ENCODE data around the gene SHISA5. TPM values are rescaled to one million over a fixed set of nuclear protein-coding genes. Genes with fewer than 3 reads are reported as not detected.

The SHISA5 gene
- total and polyA plus RNA-seq, 2 donors (not counting 1 experiment from before 2014, with no cell fraction given): 147 to 183 TPM

DNA sequence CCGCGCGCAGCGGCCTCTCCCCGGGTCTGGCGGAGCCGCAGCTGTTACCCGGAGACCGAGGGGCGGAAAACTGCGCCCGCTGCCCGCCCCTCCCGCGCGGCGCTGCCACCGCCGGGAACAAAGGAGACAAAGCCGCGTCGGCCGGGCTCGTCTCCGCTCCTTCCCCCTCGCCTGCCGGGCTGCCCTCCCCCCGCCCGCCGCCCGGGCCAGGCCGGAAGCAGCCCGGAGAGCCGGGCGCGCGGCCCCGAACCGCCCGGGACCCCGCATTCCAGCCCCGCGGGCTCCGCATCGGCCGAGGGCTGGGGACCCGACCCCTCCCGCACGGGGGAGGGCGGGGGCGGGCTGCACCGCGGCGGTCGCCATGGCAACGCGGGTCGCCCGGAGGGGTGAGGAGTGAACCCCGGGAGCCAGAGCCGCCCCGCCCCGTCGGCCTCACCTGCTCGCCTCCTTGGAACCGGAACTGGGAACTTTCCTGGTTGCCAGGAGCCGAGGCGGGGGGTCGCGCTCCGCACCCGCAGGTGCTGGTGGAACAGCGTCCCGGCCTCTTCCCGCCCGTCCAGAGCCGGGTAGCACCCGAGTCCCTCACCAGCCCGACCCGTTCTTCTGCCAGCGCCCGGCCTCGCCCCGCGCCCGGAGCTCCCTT, 74.5 kb downstream of the SHISA5 start:
- Mint-ChIP-seq H3K4me1 (peaks cover 12% of the 10 kb centered on the region), H3K27me3 (peaks cover 16% of the 10 kb centered on the region), H3K27ac (no peak overlapping the region), H3K4me3 (peak overlapping the region; percentile 83), H3K9me3 (ENCODE audit: insufficient read depth) (no peaks in the 10 kb centered on the region)
- intact Hi-C loops (cut with micrococcal nuclease): no loop called here
- TF ChIP-seq, protein P1, sequence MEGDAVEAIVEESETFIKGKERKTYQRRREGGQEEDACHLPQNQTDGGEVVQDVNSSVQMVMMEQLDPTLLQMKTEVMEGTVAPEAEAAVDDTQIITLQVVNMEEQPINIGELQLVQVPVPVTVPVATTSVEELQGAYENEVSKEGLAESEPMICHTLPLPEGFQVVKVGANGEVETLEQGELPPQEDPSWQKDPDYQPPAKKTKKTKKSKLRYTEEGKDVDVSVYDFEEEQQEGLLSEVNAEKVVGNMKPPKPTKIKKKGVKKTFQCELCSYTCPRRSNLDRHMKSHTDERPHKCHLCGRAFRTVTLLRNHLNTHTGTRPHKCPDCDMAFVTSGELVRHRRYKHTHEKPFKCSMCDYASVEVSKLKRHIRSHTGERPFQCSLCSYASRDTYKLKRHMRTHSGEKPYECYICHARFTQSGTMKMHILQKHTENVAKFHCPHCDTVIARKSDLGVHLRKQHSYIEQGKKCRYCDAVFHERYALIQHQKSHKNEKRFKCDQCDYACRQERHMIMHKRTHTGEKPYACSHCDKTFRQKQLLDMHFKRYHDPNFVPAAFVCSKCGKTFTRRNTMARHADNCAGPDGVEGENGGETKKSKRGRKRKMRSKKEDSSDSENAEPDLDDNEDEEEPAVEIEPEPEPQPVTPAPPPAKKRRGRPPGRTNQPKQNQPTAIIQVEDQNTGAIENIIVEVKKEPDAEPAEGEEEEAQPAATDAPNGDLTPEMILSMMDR (IDR thresholded peaks at IDR 0.05): no peak
- TF ChIP-seq EZH2 (IDR thresholded peaks at IDR 0.05; ENCODE audit: borderline replicate concordance, insufficient read depth, low read depth, low read length, poor library complexity, severe bottlenecking): no peak
- H3K79me2 ChIP-seq (ENCODE audit: control insufficient read depth, insufficient read depth, low read length): no peaks in the 10 kb centered on the region
- H3K27ac ChIP-seq (ENCODE audit: low read length in 2 of 2): no peak overlapping the region
- POLR2A ChIA-PET: interaction anchor here (0.6 to 1.2 kb wide), 2 partner anchors 10 to 235 kb away, joined by 5 to 7 read pairs; partner anchors contain the start of genes CCDC51 and TMA7
- H2AFZ ChIP-seq (ENCODE audit: insufficient read depth, low read depth, low read length, poor library complexity, severe bottlenecking): peak overlapping the region; percentile 67
- peak; percentile 72 for DNase-seq
- H3K9me3 ChIP-seq (ENCODE audit: control extremely low read depth in 1 of 3, control insufficient read depth in 2 of 3, insufficient read depth in 1 of 3, low read length in 2 of 3): peaks cover 0 to 3% (median 0%) of the 10 kb centered on the region in 3 donors
- H4K20me1 ChIP-seq (ENCODE audit: control insufficient read depth, insufficient read depth, low read length, poor library complexity, severe bottlenecking): no peaks in the 10 kb centered on the region
- H3K27me3 ChIP-seq (replicated peaks in 1 of 4; ENCODE audit: control extremely low read depth in 1 of 4, control insufficient read depth in 3 of 4, insufficient read depth in 4 of 4, low read length in 3 of 4): peaks cover 0 to 9% (median 3%) of the 10 kb centered on the region in 4 experiments
- 1% methylated on average over 86 of the region's 86 CpGs for WGBS (ENCODE audit: insufficient coverage)
- H3K9ac ChIP-seq (ENCODE audit: low read length): peak overlapping the region; percentile 68
- CTCF ChIA-PET: interaction anchor here (1.7 to 13.4 kb wide), 2 partner anchors 10 to 28 kb away, joined by 5 to 330 read pairs; partner anchors contain the start of gene CCDC51
- peak overlapping the region in 4 of 5 experiments; percentile 49 to 68 (median 58) for H3K4me3 ChIP-seq (ENCODE audit: control extremely low read depth in 1 of 5, extremely low read depth in 1 of 5, insufficient read depth in 1 of 5, low read depth in 2 of 5, low read length in 4 of 5)
- peak; percentile 56 for ATAC-seq (ENCODE audit: low read depth)
- H3K4me2 ChIP-seq (replicated peaks; ENCODE audit: low read depth, low read length, poor library complexity, severe bottlenecking): peak overlapping the region; percentile 97
- peaks cover 6 to 9% of the 10 kb centered on the region in 2 donors for H3K4me1 ChIP-seq (ENCODE audit: control insufficient read depth in 2 of 2, insufficient read depth in 2 of 2, low read length in 2 of 2)
- peaks cover 0 to 16% of the 10 kb centered on the region in 2 experiments for H3K36me3 ChIP-seq (replicated peaks in 1 of 2; ENCODE audit: control extremely low read depth in 1 of 2, control insufficient read depth in 1 of 2, extremely low read depth in 1 of 2, insufficient read depth in 2 of 2, low read length in 1 of 2)

Data from B cell (primary cell).